Kidney glomerular epithelial cell (primary cell): ENCODE measurements around the gene WIPF3.

Source experiments
- DNase-seq: peaks from one replicate; lab custom pipeline; 2025; lab: John Stamatoyannopoulos, UW

WIPF3 gene, protein sequence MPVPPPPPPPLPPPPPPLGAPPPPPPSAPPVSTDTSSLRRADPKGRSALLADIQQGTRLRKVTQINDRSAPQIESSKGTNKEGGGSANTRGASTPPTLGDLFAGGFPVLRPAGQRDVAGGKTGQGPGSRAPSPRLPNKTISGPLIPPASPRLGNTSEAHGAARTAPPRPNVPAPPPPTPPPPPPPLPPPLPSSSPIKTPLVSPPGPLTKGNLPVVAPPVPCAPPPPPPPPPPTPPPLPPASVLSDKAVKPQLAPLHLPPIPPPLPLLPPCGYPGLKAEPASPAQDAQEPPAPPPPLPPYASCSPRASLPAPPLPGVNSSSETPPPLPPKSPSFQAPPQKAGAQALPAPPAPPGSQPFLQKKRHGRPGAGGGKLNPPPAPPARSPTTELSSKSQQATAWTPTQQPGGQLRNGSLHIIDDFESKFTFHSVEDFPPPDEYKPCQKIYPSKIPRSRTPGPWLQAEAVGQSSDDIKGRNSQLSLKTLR

DNA sequence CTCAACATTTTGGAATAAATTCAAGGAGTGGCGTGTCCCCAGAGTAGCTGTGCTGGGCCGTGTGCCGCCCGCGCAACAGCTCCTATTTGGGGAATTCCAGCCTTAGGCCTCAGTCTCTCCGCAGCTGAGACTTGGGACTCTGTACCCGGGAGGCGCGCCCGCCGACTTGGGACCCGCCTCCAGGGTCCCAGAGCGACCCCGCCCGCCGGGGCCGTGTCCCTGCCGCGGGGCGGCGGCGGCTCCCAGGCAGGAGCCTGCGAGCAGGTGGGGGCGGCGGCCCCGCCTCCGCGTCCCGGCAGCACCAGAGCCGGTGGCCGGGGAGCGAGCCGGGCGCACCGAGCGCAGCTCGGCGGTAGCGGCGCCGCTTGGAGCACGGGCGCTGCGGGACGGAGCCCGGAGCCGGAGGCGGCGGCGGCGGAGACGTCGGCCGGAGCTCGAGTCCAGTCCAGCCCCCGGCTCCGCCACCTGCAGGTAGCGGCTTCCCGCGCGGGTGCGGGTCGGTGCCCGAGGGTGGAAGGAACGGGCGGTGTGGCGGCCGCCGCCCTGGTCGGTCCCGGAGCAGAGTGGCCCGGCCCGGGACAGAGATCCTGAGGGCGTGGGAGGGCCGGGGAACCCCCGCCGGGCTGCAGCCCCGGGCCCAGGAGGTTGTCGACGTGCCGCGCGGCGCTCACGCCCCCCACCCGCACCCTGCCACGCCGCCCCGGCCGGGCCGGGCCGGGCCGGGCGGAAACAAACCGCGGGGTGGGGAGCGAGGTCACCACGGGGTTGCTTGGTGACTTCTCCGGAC lies at the start of gene WIPF3:
Gene WIPF3 (plus strand): TSS at position 301 of the 787 bp plus-strand sequence. CDS start 28,217 bp downstream, outside the sequence.
- DNase-seq = no peak

DNA sequence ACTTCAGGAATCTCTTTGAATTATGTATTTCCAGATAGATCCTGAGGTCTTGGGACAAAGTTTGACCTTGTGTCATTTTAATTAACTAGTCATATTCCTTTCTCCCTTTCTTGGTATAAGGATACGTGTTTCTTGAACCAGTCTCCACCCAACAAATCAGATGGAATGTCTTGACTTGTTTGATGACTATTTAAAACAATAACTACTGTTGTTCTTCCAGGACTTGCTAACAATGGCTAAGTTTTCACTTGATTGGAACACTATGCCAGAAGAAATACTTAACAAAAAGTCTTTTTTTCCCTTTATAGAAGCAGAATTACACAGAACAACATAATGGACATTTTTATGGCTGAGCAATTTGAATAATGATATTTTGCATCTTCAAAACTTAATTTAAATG lies 43.0 kb upstream of the WIPF3 start:
- DNase-seq = no peak

DNA sequence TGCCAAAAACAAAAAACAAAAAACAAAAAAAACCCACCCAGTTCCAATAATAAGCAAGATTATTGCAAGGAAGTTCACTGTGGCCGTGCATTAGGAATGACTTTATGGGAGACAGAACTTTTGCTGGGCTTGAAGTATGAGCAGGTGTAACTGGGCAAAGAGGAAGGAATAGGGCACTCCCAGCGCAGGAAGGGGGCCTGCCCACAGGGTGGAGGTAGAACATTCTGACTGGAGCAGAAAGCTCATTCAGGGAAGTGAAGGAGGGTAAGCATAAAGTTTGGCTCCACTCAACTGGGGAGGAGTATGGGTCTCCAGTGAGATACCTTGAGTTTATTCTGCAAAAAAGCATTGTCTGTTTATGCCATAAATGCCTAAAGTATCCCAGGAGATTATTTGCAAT lies 42.1 kb upstream of the WIPF3 start:
- no peak for DNase-seq

DNA sequence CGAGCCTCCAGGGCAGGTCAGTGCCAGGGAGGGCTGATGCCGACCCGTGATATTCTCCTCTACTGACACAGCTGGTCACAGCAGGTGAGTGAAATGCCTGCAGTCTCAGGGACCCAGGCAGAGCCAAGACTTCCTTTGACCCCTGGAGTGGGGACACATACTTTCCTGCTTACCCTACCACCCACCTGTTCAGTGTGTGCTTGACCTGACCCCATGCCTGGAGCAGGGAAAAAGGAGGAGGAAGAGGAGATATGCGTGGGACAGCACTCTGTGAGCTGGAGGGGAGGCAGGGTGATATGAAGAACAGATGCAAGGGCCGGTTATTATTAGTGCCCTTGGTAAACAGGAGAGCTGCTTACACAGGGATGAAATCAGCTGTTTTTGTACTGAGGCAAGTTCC lies 40.8 kb upstream of the WIPF3 start:
- no peak for DNase-seq

DNA sequence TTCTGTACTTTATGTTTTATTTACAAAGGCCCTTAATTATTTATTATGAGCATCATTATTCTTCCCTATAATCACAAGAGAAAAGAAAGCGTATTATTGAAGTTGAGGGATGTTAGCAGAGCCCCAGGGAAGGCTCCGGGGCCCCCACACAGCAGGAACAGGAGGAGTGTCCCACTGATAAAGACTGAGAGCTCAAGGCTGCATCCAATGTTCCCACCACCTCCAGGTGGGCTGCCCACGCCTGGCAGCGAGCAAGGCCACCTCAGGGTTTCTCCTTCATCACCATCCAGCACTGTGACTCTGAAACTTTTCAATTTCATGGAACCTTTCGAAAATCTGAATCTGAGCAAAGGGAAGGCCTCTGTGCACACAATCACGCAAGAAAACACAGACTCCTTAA lies 35.9 kb upstream of the WIPF3 start:
- DNase-seq = no peak

DNA sequence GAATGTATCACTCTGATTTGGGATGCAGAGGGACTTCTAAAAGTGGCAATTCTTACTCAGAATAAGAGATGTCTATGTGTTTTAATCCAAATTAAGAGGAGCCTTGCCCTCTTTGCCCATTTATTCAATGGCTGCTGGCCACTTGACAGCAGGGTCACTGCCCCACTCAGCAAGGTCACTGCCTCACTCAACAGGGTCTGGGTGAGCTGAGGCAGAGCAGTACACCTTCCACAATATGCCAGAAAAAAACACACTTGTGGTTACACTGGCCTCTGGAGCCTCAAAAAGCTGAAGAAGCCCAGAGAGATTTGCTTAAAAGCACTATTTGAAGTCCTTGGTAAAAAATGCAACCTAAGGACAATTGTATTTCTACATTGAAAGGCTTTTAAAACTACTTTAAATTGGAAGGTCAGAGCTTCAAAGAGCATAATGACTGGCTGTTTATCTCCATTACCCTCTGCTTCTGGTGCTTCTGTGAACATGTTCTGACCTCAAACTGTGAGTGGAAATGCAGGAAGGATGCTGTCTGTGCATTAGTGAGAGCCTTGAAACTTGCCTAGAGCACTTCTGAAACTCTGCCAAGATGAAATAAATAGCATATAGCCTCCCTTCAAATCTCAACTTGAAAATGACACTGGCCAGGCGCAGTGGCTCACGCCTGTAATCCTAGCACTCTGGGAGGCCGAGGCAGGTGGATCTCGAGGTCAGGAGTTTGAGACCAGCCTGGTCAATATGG lies 35.1 kb upstream of the WIPF3 start:
- no peak for DNase-seq

DNA sequence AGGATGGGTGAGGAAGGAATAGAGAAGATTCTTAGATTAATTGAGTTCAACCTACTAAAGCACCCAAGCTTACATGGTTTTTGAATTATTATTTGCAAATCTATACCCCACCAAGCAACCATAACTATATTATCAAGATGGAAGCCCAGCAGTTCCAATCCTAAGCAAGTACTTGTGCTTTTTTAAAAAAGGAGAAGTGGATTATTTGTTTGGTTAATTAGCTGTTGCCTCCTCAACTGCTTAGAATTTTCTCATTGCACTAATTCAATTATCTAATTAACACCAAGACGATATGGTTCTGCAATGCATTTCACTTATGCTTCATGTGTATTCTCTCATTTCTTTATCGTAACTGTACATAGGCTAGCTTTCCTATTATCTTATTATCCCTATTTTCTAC lies 27.3 kb upstream of the WIPF3 start:
- DNase-seq = no peak

DNA sequence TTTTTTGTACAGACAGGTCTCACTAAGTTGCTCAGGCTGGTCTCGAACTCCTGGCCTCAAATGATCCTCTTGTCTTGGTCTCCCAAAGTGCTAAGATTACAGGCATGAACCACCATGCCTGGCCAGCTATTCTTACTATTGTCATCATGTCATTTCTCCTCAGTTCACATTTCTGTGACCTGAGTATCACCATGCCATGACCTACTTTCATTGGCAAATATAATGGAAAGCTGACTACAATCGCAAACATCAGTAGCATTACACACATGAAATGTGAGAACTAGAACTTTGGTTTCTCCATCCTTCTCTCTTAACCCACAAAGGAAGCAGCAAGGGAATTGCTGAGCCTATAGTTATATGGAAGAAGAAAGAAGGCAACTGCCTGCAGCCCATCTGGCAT lies 26.0 kb upstream of the WIPF3 start:
- no peak for DNase-seq

DNA sequence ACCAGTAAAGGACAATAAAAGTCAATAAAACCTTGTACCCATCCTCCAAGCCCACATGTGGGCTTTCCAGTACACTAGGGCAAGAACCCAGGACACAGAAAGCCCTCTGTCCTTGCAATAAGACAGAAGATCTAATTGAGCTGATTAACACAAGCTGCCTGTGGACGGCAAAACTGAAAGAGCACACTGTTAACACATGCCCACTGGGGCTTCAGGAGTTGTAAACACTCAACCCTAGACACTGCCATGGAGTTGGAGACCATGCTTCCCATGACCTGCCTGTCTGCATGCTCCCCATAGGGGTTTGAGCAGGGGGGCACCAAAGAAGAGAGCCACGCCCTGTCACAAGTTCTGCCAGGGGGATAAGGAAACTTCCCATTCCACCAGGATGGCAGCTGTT lies 22.6 kb upstream of the WIPF3 start:
- no peak for DNase-seq

DNA sequence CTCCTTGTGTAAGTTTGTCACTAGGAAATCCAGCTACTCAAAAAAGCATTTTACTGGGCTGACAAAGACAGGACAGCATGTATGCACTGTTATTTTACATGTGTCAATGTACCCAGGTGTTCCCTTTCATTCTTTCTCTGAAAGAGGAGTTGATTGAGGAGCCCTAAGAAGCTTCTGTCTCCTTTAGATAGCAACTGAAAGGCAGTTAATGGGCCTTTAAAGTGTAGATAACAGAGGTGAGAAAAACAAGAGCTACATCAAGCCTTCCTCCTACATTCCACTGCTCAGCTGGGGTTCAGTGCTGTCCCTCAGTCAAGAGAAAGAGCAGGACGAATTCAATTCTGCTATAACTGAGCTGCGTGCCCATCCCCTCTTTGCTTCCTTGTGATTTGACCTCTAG lies 12.8 kb upstream of the WIPF3 start:
- DNase-seq = no peak

DNA sequence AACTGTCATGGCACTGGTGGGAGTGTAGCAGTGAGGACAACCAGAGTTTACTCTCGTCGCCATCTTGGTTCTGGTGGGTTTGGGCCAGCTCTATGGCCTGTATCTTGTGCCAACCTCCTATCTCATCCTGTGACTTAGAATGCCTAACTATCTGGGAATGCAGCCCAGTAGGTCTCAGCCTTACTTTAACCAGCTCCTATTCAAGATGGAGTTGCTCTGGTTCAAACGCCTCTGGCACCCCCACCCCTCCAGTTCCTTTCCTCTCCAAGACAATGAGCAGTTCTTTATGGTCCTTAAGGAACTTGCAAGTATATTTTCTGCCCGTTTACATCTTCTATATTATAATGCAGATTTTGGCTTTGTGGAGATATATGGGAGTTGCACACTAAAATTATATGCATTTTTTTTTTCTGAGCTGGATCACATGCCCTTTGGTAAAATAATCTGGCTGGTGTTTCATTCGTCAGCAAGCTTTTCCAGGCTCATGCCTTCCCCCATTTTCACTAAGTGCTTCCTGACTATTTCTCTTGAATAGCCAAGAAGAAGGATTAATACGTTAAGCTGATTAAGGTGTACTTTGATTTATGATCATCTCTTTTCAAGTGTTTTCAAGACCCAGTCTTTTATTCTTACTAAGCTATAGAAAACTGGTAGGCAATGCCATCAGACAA lies 11.2 kb upstream of the WIPF3 start:
- no peak for DNase-seq

DNA sequence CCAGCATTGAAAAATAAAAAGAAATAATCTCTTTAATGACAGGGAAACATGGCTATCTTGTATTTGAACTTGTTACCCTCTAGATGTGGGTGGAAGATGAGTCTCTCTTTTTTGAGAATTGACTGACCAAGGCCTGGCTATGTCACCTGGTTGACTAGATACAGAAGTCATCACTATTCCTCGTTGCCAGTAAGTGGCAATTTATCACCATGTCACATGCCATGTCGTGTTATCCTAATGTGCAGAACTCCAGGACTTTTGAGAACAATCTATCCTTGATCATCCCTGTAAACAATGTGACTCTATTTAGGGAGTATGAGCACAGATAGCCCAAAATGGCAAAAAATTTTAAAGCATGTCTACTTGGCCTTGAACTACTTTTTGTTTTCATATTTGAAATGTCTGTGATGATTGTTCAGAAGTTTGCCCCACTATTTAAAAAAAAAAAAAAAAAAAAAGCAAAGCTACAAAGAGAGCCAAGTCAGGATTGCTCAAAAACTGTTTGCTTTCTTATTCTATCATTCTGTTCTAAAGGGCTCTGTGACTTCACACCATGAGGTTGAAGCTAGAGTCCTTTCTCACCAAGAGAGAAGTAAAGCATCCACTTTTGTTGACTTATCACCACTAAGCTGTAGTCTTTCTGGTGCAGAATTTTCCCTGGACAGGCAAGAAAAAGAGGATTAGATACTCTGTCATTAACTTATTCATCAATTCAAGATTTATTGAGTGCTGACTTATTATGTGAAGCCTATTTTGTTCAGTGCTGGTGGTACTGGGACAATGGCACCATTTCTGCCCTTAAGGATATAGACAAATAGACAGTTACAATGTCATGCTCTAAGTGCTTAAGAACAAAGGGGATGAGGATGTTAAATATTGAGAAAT lies 10.4 kb upstream of the WIPF3 start:
- no peak for DNase-seq

DNA sequence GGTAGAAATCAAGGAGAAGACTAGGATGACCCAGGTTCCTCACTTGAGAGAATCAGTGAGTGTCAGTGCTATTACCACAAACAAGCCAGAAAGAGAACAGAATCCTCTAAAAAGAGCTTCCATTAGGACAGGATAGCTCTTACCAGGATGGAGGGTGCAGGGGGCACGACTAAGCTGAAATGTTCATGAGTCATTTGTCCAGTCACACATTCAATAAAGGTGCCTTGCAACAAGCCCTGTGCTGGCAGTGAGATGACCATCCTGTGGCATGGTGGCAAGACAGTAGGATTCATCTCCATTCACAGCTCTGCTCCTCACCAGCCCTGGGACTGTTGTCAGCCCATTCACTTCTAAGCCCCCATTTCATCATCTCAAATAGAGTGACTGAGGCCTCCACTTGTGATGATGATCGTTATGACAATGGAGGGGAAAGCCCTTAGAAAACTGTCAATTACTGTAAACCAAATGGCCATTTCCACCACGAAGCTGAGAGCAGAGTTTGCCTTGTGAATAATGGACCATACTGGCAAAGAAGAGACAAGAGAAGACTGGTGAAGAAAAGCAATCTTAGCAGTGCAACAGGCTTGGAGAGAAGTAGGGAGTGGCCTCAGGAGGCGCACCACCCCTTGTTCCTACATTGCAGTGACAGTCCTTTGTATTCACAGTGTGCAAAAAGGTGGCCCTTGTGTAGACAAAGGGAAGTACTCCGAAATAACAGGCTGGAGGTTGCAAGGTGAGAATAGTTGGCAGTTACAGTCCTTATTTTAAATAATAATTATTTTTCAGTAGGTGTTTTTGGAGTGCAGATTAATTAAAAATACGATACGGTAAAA lies 9.0 kb upstream of the WIPF3 start:
- DNase-seq = no peak

DNA sequence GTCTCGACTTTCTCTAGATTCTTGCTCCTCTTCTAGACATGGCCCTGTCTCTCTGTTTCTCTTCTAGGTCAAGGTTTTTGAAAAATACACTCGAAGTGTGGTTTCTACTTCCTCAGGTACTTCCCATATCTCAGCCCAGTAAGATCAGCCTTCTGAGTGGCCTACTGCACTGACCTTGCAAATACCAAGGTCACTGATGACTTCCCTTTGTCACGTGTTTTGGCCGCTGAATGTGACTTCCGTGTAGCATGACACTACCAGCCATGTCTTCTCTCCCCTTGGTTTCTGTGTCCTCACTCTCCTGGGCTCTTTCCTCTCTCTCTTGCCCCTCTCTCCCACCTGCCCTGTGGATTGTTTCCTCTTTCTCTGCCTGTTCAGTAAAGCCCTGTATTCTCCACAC lies 7.9 kb upstream of the WIPF3 start:
- no peak for DNase-seq

DNA sequence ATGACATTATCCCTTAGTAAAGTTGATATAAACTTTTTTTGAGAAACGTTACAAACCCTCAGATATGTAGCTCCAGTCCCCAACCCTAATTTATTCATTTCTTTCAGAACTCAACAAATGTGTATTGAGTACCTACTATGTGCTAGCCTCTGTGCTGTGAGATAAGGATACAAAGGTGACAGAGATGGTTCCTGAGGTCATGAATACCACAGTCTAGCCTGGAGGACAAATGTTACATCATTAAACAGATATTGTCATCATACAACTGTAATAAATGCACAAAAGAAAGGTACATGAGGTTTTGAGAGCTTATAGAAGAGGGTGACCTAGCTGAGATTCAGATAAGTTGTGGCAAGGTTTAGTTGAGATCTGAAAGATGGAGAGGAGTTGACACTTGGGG lies 4.4 kb upstream of the WIPF3 start:
- DNase-seq = no peak

DNA sequence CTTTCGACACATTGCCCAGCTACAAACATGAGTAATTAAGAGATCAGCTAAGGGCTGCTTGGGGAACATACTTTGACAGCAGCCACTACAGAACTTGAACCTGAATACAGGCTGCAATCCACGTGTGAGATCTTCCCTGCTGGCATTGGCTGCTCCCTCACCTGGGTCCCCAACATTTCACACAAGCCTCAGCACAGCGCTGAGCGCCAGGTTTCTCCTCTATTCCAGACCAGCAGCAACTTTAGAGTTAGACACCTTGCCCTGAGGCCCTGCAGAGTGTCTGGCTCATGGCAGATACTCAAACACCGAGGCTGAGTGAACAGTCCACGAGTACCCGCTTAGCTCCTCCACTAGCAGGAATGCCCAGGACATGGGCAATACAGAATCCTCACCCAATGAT lies 1.3 kb upstream of the WIPF3 start:
- no peak for DNase-seq

DNA sequence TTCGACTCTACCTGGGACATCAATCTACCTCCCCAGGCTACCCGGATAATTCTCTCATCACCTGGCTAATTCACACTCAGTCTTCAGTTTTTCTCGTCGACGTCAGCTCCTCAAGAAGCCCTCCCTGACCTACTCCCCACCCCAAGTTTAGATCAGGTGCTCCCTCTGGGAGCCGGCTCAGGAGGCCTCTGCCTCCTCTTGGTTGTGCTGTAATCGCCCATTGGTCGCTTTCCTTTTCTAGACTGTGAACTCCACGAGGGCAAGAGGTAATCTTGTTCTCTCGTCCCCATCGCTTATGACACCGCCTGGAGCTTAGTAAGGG lies 461 bp upstream of the WIPF3 start:
- DNase-seq = no peak

DNA sequence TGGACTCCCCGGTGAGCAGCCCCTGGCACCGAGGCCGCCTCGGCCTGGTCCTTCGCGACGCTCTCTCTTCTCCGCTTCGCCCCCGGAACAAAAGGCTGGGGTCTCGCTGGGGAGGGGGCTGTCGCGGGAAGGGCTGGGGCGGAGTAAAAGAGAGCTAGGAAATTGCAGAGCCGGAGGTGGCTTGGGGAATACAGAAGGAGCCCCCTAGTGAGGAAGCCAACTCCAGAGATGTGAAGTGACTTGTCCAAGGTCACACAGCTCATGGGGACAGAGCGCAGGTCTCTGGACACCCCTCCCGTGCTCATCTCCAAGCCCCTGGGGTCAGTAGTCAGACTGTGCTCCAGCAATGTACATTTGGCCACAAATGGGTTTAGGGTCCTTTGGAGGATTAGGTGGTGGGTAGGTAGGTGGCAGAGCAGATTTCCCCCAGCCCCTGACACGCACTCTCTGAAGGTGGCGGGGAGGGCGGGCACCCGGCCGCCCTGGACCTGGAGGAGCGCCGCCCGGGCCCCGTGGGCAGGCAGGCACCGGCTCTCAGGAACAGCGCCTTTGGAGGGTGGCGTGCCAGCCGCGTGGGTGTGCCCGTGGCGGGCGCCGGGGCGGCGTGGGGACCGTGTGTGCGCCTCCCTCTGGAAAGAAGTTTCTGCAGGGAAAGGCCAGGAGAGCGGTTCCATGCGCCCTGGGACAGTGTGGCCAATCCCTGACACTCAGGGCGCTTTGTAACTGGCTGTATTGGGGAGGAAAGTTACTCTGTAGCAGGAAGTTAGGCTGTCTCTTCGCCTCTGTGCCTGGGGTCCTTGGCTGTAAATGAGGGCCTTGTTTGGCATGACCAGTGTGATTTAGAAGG lies 910 bp downstream of the WIPF3 start:
- DNase-seq = no peak

DNA sequence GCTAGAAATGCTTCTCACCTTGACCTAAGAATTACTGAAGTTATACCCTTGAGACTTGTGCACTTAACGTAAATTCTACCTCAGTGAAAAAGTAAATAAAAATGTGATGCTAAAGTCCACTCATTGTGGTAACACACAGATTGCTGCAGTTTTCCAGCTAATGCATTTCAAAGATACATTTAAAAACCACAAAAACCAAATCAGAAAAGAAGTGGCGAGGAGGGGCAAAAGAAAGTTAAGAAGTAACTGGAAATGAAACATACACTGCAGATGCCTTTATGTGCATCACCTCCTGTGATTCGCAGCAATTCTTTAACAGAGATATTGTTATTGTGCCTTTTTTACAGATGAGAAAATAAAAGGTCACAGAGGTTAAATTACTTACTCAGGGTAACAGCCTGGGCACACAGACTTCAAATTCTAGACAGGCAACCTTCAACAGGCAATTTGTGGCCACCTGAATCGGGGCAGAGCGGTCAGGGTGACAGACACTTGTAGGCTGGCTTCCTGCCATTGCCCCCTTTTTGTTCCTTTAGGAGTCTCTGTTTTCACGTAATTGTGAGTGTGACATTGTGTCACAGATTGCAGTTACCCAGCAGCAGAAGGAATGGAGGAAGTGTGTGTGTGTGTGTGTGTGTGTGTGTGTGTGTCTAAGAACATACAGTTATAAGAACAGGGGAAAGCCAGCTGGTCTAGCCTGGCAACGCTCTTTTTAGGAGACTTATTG lies 1.9 kb downstream of the WIPF3 start:
- no peak for DNase-seq
